WTC11 (cell line): ENCODE data around the gene GTPBP8.

Experiments used
- ATF1 ChIP-seq: sonication (generic); formaldehyde crosslinking; IDR thresholded peaks from 2 replicates; pipeline ENCODE4 v1.8.1; 2023; ENCODE audit warnings: mild to moderate bottlenecking, moderate library complexity, missing genetic modification reagents
- ZNF396 ChIP-seq: fragments of 250-450 bp; sonication (Bioruptor Pico); IDR thresholded peaks from 2 replicates; pipeline ENCODE4 v1.8.0; 2021; ENCODE audit warnings: mild to moderate bottlenecking, moderate library complexity, borderline replicate concordance
- TF ChIP-seq, protein P1 (sequence below): fragments of 200-600 bp; IDR thresholded peaks from 2 replicates; pipeline ENCODE4 v1.8.0; 2022; ENCODE audit warnings: antibody characterized with exemption
- TF ChIP-seq, protein P2 (sequence below): sonication (generic); formaldehyde crosslinking; conservative IDR thresholded peaks from 2 replicates; pipeline ENCODE4 v1.8.1; 2022; ENCODE audit warnings: mild to moderate bottlenecking, missing genetic modification reagents

DNA sequence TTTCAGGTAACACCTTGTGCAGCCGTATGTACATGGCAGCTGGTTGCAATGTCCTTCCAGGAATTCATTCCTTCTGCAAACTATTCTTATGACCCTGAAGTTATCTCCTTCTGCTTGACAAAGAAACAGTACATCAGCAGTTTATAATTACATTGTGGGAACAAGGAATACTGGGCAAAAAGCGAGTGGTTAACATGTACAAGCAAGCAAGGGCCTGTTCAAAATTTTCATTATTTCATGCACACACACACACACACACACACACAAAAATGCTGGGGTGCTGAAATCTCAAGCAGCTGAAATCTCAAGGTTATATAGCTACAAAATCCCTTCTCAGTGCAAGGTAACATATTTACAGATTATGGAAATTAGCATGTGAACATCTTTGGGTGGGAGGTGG is 30.7 kb downstream of the GTPBP8 start:
- TF ChIP-seq, protein P1, sequence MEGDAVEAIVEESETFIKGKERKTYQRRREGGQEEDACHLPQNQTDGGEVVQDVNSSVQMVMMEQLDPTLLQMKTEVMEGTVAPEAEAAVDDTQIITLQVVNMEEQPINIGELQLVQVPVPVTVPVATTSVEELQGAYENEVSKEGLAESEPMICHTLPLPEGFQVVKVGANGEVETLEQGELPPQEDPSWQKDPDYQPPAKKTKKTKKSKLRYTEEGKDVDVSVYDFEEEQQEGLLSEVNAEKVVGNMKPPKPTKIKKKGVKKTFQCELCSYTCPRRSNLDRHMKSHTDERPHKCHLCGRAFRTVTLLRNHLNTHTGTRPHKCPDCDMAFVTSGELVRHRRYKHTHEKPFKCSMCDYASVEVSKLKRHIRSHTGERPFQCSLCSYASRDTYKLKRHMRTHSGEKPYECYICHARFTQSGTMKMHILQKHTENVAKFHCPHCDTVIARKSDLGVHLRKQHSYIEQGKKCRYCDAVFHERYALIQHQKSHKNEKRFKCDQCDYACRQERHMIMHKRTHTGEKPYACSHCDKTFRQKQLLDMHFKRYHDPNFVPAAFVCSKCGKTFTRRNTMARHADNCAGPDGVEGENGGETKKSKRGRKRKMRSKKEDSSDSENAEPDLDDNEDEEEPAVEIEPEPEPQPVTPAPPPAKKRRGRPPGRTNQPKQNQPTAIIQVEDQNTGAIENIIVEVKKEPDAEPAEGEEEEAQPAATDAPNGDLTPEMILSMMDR, result no peak
- TF ChIP-seq ATF1 (no peak), ZNF396 (CRISPR knock-in tag) (no peak)
- TF ChIP-seq, protein P2, sequence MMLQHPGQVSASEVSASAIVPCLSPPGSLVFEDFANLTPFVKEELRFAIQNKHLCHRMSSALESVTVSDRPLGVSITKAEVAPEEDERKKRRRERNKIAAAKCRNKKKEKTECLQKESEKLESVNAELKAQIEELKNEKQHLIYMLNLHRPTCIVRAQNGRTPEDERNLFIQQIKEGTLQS (CRISPR knock-in tag), result no peak
